Ammon's horn (tissue), 1 donor: ENCODE data around the gene CFAP90.

Source experiments
- DNase-seq: peaks from one replicate; pipeline ENCODE4 v3.0.0-alpha.2; 2016; ENCODE audit warnings: low spot score

The CFAP90 gene

GRCh38 chr5:7850395-7851239 lies at the start of gene CFAP90:
TSS of gene CFAP90 (minus strand) at chr5:7851133. CDS start at chr5:7851021, 112 bp downstream.
- DNase-seq: peak; percentile 51

- DNase-seq: no peak
Measured at GRCh38 chr5:7897014-7897600, 46.2 kb upstream of the CFAP90 start.

DNA sequence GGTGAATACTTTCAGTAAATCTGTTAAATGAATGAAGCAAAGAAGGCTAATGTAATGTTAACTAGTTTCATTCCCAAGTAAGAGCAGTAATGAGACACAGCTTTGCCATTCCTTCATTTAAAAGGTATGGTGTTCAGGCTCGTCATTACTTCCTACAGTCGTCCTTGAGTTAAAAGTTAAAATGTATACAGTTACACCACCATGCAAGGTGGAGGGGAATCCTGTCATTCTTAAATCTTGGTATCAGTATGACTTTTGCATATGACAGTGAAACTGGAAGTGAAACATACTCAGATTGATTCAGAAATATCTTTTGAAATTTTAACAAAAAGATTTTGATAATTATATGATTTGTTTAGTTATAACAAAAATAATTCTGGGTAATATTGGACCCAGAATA lies 43.9 kb upstream of the CFAP90 start:
- DNase-seq: no peak

DNA sequence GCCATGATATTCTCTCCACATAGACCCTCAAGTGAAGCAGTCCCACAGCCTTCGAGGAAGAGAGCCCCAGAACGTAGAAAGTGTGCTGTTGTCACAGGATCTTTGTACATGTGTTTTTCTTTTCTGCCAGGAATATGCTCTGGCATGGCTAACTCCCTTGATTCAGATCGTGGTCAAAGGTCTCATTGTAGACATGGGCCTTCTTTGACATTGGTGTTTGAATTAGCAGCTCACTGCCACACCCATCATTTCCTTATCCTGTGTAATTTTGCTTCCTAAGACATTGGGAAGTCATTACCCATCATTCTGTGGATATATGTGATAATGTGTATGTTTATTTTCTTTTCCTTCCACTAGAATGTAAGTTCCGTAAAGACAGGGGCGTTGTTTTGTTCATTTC lies 43.5 kb upstream of the CFAP90 start:
- DNase-seq: no peak

- DNase-seq: no peak
Measured at GRCh38 chr5:7888901-7889300, 38.0 kb upstream of the CFAP90 start.

- DNase-seq: peak; percentile 39
Measured at GRCh38 chr5:7886849-7887475, 36.0 kb upstream of the CFAP90 start.

- peak; percentile 77 for DNase-seq
Measured at GRCh38 chr5:7884491-7885267, 33.7 kb upstream of the CFAP90 start.

DNA sequence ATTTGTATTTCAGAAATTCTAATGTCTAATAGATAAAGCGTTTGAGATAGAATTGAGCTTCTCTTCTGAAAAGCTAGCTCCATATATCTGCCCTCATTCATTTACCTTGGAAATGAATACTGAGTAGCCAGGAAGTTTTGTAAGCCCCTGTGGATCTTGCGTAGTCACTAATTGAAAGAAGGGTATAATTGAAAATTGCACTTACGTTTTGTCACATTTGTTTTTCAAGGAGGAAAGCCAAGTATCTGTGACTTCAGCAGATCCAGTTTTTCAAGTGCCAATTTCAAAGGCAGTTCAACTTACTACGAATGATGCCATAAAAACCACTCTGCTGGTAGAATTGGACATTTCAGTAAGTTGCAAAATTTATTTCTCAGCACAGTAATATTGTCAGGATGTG lies 32.0 kb upstream of the CFAP90 start:
- DNase-seq: no peak

DNA sequence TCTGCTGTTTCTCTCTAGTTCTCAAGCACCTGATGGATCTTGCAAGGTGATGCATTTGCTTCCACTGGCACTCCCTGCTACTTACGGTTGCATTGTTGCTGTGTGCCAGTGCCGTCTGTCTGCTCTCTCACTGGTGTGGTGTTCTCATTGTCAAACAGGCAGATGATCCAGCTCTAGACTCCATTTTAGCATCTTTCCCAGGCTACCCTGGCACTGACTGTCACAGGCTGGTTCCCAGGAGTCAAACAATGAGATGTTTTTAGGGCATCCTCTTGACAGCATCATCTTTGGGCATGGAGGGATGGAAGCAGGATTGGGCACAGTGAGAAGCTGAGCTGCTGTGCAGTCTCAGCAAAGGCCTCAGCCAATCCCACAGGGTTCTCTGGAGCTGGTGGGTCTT lies 30.9 kb upstream of the CFAP90 start:
- DNase-seq: peak; percentile 83

GRCh38 chr5:7881091-7881490 lies 30.2 kb upstream of the CFAP90 start:
- no peak for DNase-seq

- DNase-seq: no peak
Measured at GRCh38 chr5:7878381-7878873, 27.5 kb upstream of the CFAP90 start.

GRCh38 chr5:7877851-7878250 lies 26.9 kb upstream of the CFAP90 start:
- DNase-seq: no peak

- DNase-seq: peak; percentile 46
Measured at GRCh38 chr5:7876867-7877266, 25.9 kb upstream of the CFAP90 start.

DNA sequence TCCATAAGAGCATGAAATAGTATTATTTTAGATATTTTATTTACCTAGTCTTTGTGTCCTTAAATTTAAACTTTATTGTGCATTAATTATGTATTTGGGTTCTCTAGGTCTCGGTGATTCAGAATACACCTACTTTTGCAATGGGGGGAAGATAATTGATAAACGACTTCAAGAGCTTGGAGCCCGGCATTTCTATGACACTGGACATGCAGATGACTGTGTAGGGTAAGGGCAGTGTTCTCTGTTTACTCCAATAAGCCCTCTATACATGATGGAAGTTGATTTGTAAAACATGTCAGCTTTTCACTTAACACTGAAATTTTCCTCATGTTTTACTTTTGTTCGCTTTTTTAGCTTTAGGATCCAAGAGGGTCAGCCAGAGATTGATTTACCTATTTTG lies 24.2 kb upstream of the CFAP90 start:
- DNase-seq: no peak

- no peak for DNase-seq
Measured at GRCh38 chr5:7874639-7875038, 23.7 kb upstream of the CFAP90 start.

DNA sequence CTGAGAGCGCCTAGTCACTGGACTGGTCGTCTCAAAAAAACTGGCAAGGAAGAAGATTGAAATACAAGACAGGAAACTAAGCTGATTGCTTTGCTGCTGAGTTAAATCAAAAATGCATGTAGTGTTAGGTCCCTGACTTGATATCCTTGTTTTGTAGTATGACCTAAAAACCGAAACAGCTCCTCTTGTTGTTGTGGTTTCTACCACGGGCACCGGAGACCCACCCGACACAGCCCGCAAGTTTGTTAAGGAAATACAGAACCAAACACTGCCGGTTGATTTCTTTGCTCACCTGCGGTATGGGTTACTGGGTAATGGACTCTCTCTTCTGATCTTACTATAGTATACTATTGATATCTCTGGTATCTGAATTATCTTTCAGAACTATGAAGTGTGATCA lies 22.3 kb upstream of the CFAP90 start:
- no peak for DNase-seq

DNA sequence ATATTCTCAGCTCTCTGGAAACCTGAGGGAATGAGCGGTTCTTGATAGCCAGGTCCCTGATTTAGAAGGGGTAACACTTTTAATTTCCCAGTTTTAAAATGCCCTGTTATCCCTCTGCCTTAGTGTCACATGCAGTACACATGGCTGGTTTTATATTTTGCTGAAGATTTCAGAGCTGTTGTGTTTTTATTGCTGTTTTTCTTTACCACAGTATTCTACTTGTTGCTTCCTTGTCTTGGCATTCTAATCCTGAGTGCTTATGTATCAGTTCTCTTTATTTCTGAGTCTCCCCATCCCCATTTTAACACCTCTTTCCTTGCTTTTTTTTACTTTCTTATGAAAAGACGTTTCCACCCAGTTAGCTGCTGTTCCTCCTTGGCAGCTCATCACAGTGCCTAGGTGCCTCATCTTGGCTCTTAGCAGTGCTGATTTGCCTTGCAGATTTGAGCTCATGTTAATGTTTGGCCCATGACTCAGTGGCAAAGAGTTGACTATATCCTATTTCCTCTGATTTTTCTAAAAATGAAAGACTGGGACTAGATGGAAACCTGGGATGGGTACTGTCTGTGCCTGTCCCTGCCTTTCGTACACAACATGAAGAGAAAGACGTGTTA lies 21.7 kb upstream of the CFAP90 start:
- no peak for DNase-seq

DNA sequence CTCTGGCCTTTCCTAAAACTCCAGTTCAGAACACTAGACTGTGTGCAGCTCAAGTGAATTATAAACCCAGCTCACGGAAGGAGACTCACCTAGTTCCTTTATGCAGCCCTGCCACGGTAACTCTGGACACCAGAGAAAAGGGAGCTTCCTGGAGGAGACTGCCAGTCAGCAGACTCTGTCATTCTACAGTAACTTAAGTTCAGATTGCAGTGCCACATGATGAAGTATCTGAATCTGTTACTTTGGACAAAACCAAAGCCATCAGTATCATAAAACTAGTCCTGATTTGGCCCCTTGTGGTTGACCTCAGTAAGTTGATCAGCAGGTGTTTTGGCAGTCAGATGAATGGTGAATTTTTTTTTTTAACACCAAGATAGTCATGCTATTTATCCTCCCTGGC lies 20.7 kb upstream of the CFAP90 start:
- DNase-seq: no peak

DNA sequence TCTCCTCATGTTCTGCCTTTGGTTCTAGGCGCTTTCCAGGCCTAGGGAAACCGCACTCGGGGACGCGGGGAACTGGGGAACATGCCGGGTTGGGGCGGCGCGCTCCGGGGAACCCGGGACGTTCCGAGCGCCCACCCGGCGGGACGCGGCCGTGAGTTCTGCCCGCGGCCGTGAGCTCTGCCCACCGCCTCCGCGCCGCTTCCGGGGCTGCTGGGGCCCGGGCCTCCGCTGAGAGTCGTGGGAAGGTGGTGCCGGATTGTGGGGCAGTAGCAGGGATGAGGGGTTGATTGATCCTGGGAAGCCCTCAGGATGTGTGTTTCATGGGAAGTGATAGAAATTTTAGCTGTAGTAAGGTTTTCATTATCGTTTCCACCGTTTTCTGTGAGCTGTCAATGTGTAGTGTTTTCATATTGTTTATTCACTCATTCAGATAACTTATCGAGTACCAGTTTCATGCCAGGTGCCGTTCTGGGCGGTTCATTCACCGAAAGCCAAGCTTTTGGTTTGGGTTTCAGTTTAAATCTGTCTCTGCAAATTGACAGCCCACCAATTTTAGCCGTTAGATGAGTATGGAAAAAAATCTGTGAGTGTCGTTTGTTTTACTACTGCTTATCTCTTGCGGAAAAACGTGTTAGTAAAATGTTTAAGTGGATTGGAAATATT lies 18.7 kb upstream of the CFAP90 start:
- DNase-seq: no peak

DNA sequence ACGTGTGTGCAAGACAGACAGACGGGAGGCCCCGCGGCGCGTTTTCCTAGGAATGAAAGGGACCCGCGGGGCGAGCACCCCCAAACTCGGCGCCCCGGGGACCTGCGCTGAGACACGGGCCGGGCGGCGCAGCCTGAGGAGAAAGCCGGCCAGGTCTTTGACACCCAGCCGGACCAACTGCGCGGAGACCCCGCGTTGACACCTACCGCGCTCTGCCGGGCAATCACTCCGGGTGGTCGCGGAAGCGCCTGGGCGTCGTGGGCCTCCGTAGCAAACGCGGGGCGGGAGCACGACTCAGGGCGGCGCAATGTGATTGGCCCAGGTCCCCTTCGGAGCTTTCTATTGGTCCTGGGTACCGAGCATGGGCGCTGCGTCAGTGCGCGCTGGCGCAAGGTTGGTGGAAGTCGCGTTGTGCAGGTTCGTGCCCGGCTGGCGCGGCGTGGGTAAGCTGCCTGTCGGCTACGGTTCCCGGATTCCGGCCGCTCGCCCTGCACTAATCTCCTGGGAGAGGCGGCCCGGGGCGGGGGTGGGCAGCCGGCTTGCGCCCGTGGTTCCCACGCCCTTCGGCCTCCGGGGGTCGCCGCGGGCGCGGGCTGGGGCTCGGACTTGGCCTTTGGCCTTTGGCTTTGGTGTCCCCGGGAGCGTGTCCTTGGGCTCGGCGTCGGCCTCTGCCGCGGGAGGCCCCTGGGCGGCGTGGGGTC lies 18.0 kb upstream of the CFAP90 start, which contains the start of the genes FASTKD3 and MTRR:
FASTKD3 (minus strand) TSS at position 259 of the 701 bp plus-strand sequence. CDS start 948 bp downstream, outside the sequence.
MTRR (plus strand) TSS at position 376 of the 701 bp plus-strand sequence. CDS start 1,647 bp downstream, outside the sequence.
- DNase-seq: peak; percentile 97
